ENCODE data around the gene ISCU.

- no peak for TF ChIP-seq EZH2phosphoT487 (IDR thresholded peaks at IDR 0.05; ENCODE audit: low read depth)
- TF ChIP-seq CTCF (IDR thresholded peaks at IDR 0.05; ENCODE audit: low read depth, low read length), result no peak
Measured at GRCh38 chr12:108518716-108519496, 43.5 kb upstream of the ISCU start.

All from OCI-LY3 (cell line).